OCI-LY1 (cell line): ENCODE results near the gene GIT2.

Experiments
- CTCF ChIP-seq: fragments of 200-600 bp; sonication (generic), shearing (Covaris generic); IDR thresholded peaks from 2 replicates; pipeline ENCODE4 v1.5.1; 2017; ENCODE audit warnings: mild to moderate bottlenecking, antibody characterized with exemption, low read length, moderate library complexity, mixed read lengths
- EZH2 ChIP-seq: fragments of 200-600 bp; sonication (generic), shearing (Covaris generic); IDR thresholded peaks from 2 replicates; pipeline ENCODE4 v1.8.0; 2017; ENCODE audit warnings: borderline replicate concordance, mixed run types, mild to moderate bottlenecking, antibody characterized with exemption, low read length, moderate library complexity, mixed read lengths

DNA sequence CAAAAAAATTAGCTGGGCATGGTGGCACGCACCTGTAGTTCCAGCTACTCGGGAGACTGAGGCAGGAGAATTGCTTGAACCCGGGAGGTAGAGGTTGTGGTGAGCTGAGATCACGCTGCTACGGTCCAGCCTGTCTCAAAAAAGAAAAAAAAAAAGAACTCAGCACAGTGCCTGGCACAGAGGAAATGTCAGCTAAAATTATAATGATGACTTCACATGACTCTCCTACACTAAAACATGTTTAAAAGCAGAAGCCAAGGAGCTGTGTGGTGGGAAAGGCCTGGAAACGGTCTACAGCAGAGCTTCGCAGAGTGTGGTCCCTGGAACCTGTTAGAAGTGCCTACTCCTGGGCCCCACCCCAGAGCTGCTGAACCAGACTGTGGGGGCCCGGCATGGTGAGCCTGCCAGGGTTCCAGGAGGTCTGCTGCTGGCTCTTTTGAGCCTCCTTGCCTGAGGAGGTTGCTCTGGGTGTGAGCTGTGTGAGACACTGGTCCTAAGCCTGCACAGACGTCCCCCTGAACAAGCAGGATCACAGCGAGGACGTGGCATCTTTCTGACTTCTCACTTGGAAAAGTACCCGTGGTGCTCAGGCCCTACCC is 68.0 kb downstream of the GIT2 start:
- TF ChIP-seq CTCF: no peak
- TF ChIP-seq EZH2: no peak
